Measurements from ENCODE around the gene RABGEF1. TPM values are rescaled to one million over a fixed set of nuclear protein-coding genes. Genes with fewer than 3 reads are reported as not detected.
"Not testable (repeated sequence)": the region's sequence is repeated elsewhere in the genome, so short reads cannot be mapped to it uniquely, and the experiment has no call there.

Gene RABGEF1
- total RNA-seq, 1 experiment from 2014 or later, result 35.2 TPM

- intact Hi-C loops (cut with micrococcal nuclease; ENCODE audit: unreplicated experiment), result loop anchor here (5.0 kb wide), 1 partner anchor 153 kb away; the partner anchor contains the start of genes SBDS and TYW1
- Histone ChIP-seq H2AFZ (peak overlapping the region; percentile 96), H4K20me1 (ENCODE audit: insufficient read depth) (no peaks in the 10 kb centered on the region), H3K36me3 (ENCODE audit: low read depth) (no peaks in the 10 kb centered on the region), H3F3A (ENCODE audit: insufficient read depth, low read depth) (peaks cover 5% of the 10 kb centered on the region; the same call in 1 of the 2 replicates), H3K9me2 (ENCODE audit: insufficient read depth) (no peaks in the 10 kb centered on the region), H3K4me2 (peak overlapping the region; percentile 92), H3K9me3 (ENCODE audit: insufficient read depth, low read depth) (no peaks in the 10 kb centered on the region), H3K4me3 (peak overlapping the region; percentile 84), H3K4me1 (replicated peaks; ENCODE audit: insufficient read depth) (peaks cover 15% of the 10 kb centered on the region), H3K27ac (peak overlapping the region; percentile 79), H3K79me2 (ENCODE audit: low read depth) (peaks cover 12% of the 10 kb centered on the region), H3K27me3 (ENCODE audit: insufficient read depth, low read depth) (no peaks in the 10 kb centered on the region)
- TF ChIP-seq CTCF (conservative IDR thresholded peaks at IDR 0.05), result peak; percentile 15; the same call in 1 of the 2 replicates
- no peak for TF ChIP-seq EZH2 (IDR thresholded peaks at IDR 0.05; ENCODE audit: low read depth)
- ChIA-PET CTCF (interaction anchor here (0.6 kb wide), 1 partner anchor 319 kb away, joined by 7 read pairs; no protein-coding TSS in a partner anchor), POLR2A (ENCODE audit: unreplicated experiment) (interaction anchor here (0.5 to 1.0 kb wide), 8 partner anchors 70 to 988 kb away, joined by 3 to 27 read pairs (median 6); partner anchors contain the start of gene TYW1)
- BruUV-seq (replicated peaks), result no TSS peak
- peak; percentile 92 to 99 for DNase-seq
These were observed 104.2 kb downstream of the RABGEF1 start for GRCh38 chr7:66844552-66845378.

- peak overlapping the region; percentile 80 for H2AFZ ChIP-seq
- TSS peak; percentile 91 for BruUV-seq (replicated peaks)
These were observed 105.0 kb downstream of the RABGEF1 start for GRCh38 chr7:66845379-66846095.

GRCh38 chr7:66846096-66846445, 105.5 kb downstream of the RABGEF1 start:
- H3F3A ChIP-seq (ENCODE audit: insufficient read depth, low read depth); H4K20me1 ChIP-seq (ENCODE audit: insufficient read depth); H3K9me3 ChIP-seq (ENCODE audit: insufficient read depth, low read depth); H2AFZ ChIP-seq; POLR2A ChIA-PET (ENCODE audit: unreplicated experiment); BruUV-seq (replicated peaks); H3K27ac ChIP-seq; DNase-seq; H3K36me3 ChIP-seq (ENCODE audit: low read depth); H3K9me2 ChIP-seq (ENCODE audit: insufficient read depth); H3K27me3 ChIP-seq (ENCODE audit: insufficient read depth, low read depth); CTCF ChIA-PET: not testable (repeated sequence)
- intact Hi-C loops (cut with micrococcal nuclease; ENCODE audit: unreplicated experiment), result loop anchor here (5.0 kb wide), 1 partner anchor 151 kb away; the partner anchor contains the start of genes SBDS and TYW1
- H3K79me2 ChIP-seq (ENCODE audit: low read depth), result peaks cover 12% of the 10 kb centered on the region
- H3K4me3 ChIP-seq, result peak overlapping the region; percentile 84; the same call in 1 of the 2 replicates
- peak overlapping the region; percentile 78 for H3K4me2 ChIP-seq
- peaks cover 15% of the 10 kb centered on the region for H3K4me1 ChIP-seq (replicated peaks; ENCODE audit: insufficient read depth)

More at GRCh38 chr7:66845379-66846095, 105.0 kb downstream of the RABGEF1 start:
- H3K9me3 ChIP-seq (ENCODE audit: insufficient read depth, low read depth), result no peaks in the 10 kb centered on the region
- ChIA-PET CTCF (no interaction called here), POLR2A (ENCODE audit: unreplicated experiment) (interaction anchor here (0.6 kb wide), 2 partner anchors 222 to 745 kb away, joined by 3 to 7 read pairs; no protein-coding TSS in a partner anchor)
- H3K79me2 ChIP-seq (ENCODE audit: low read depth), result peaks cover 12% of the 10 kb centered on the region
- H3F3A ChIP-seq (ENCODE audit: insufficient read depth, low read depth), result peaks cover 5% of the 10 kb centered on the region; the same call in 1 of the 2 replicates
- peak overlapping the region; percentile 79 for H3K27ac ChIP-seq
- peak overlapping the region; percentile 78 for H3K4me2 ChIP-seq
- peaks cover 15% of the 10 kb centered on the region for H3K4me1 ChIP-seq (replicated peaks; ENCODE audit: insufficient read depth)
- peak in 1 of 2 experiments; percentile 7 for DNase-seq
- H3K9me2 ChIP-seq (ENCODE audit: insufficient read depth), result no peaks in the 10 kb centered on the region
- intact Hi-C loops (cut with micrococcal nuclease; ENCODE audit: unreplicated experiment), result loop anchor here (5.0 kb wide), 1 partner anchor 152 kb away; the partner anchor contains the start of genes SBDS and TYW1
- no peaks in the 10 kb centered on the region for H3K36me3 ChIP-seq (ENCODE audit: low read depth)
- peak overlapping the region; percentile 84 for H3K4me3 ChIP-seq
- H4K20me1 ChIP-seq (ENCODE audit: insufficient read depth), result no peaks in the 10 kb centered on the region
- no peak for TF ChIP-seq EZH2 (IDR thresholded peaks at IDR 0.05; ENCODE audit: low read depth)
- no peak for TF ChIP-seq CTCF (conservative IDR thresholded peaks at IDR 0.05)
- no peaks in the 10 kb centered on the region for H3K27me3 ChIP-seq (ENCODE audit: insufficient read depth, low read depth)

DNA sequence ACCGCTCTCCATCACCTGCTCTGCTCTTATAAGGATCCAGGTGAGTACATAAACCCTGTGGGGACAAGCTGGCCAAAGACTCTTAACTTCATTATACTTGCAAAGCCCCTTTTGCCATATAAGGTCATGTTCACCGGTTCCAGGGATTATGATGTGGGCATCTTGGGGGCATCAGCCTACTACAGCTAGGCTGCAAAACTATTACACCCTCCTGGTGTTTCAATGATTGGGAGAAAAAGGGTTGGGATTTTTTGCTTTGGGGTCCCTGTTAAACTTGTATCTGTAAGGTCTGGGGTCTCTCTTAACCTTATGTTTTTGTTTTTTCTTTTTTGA, 107.0 kb downstream of the RABGEF1 start:
- H3K4me2 ChIP-seq; H3K4me3 ChIP-seq; H3K36me3 ChIP-seq (ENCODE audit: low read depth); DNase-seq; H3K9me2 ChIP-seq (ENCODE audit: insufficient read depth); H2AFZ ChIP-seq; H3K27me3 ChIP-seq (ENCODE audit: insufficient read depth, low read depth); H4K20me1 ChIP-seq (ENCODE audit: insufficient read depth); H3F3A ChIP-seq (ENCODE audit: insufficient read depth, low read depth); H3K27ac ChIP-seq; POLR2A ChIA-PET (ENCODE audit: unreplicated experiment); H3K9me3 ChIP-seq (ENCODE audit: insufficient read depth, low read depth); CTCF ChIA-PET; BruUV-seq (replicated peaks): not testable (repeated sequence)
- Histone ChIP-seq H3K79me2 (ENCODE audit: low read depth) (peaks cover 12% of the 10 kb centered on the region), H3K4me1 (replicated peaks; ENCODE audit: insufficient read depth) (peaks cover 15% of the 10 kb centered on the region)
- intact Hi-C loops (cut with micrococcal nuclease; ENCODE audit: unreplicated experiment), result loop anchor here (5.0 kb wide), 1 partner anchor 150 kb away; the partner anchor contains the start of genes SBDS and TYW1

Measured in PC-9 (cell line).